Activated CD4-positive, alpha-beta T cell treated with anti-CD3 and anti-CD28 coated beads for 36 hours (primary cell): ENCODE results near the gene WNT5B. TPM values are rescaled to one million over a fixed set of nuclear protein-coding genes. Genes with fewer than 3 reads are reported as not detected.

Experiments
- ATAC-seq: fragments of 200-7000 bp; cut with Tn5 transposase; one replicate; pipeline ENCODE4 v1.10.0; 2021; ENCODE audit warnings: mild to moderate bottlenecking, moderate library complexity
- CTCF ChIA-PET: fragments of 350-600 bp; sonication (Branson Sonifier 250); formaldehyde crosslinking; loops from one replicate; lab custom pipeline; 2021; ENCODE audit warnings: antibody characterized with exemption; lab: Charles Lee
- POLR2A ChIA-PET: fragments of 350-600 bp; sonication (Branson Sonifier 250); formaldehyde crosslinking; loops from one replicate; lab custom pipeline; 2021; ENCODE audit warnings: antibody characterized with exemption, inconsistent platforms; lab: Charles Lee
- DNase-seq: peaks from one replicate; pipeline ENCODE4 v3.0.0-alpha.2; 2020
- H3K27ac Mint-ChIP-seq: one replicate; pipeline ENCODE4 v1.8.0; 2021; ENCODE audit warnings: mixed read lengths
- H3K27me3 Mint-ChIP-seq: one replicate; pipeline ENCODE4 v1.8.0; 2021; ENCODE audit warnings: mixed read lengths
- H3K36me3 Mint-ChIP-seq: one replicate; pipeline ENCODE4 v1.8.0; 2021; ENCODE audit warnings: low read depth, mixed read lengths
- H3K4me1 Mint-ChIP-seq: one replicate; pipeline ENCODE4 v1.8.0; 2021; ENCODE audit warnings: mixed read lengths
- H3K4me3 Mint-ChIP-seq: one replicate; pipeline ENCODE4 v1.8.0; 2021; ENCODE audit warnings: mild to moderate bottlenecking, moderate library complexity, mixed read lengths
- H3K9me3 Mint-ChIP-seq: one replicate; pipeline ENCODE4 v1.8.0; 2021; ENCODE audit warnings: low read depth, mixed read lengths
- intact Hi-C, 2 experiments: fragments of 100-400 bp; cut with DNase I in 1 of 2; cut with micrococcal nuclease in 1 of 2; formaldehyde crosslinking; loops; one replicate each; pipeline versions ENCODE4 v1.14.2 to v1.15.1; 2022 to 2024; cut with DNase I, micrococcal nuclease
- total RNA-seq, 2 experiments: library from RNA; stranded (reverse); gene quantifications; one replicate each; pipeline ENCODE4 v1.2.3, GENCODE V29; 2021

The WNT5B gene
- total RNA-seq, 2 experiments from 2014 or later, result not detected

GRCh38 chr12:1650978-1651361 is 21.9 kb downstream of the WNT5B start:
- Mint-ChIP-seq H3K36me3 (no peaks in the 10 kb centered on the region), H3K4me1 (no peaks in the 10 kb centered on the region), H3K9me3 (no peaks in the 10 kb centered on the region), H3K4me3 (no peak overlapping the region), H3K27me3 (peaks cover 9% of the 10 kb centered on the region), H3K27ac (no peak overlapping the region)
- ChIA-PET POLR2A (no interaction called here), CTCF (interaction anchor here (1.0 to 14.0 kb wide), 7 partner anchors 12 to 289 kb away, joined by 3 to 246 read pairs (median 5); no protein-coding TSS in a partner anchor)
- intact Hi-C loops, result no loop called here
- ATAC-seq (no peak), DNase-seq (no peak)

GRCh38 chr12:1651946-1652345 is 22.9 kb downstream of the WNT5B start:
- no peak overlapping the region for H3K4me3 Mint-ChIP-seq
- ChIA-PET CTCF (interaction anchor here (0.7 to 14.0 kb wide), 11 partner anchors 17 to 288 kb away, joined by 3 to 246 read pairs (median 6); no protein-coding TSS in a partner anchor), POLR2A (no interaction called here)
- intact Hi-C loops, result loop anchor here in 1 of 2 experiments (2.0 kb wide), 1 partner anchor 289 kb away; no protein-coding TSS in a partner anchor
- H3K9me3 Mint-ChIP-seq, result no peaks in the 10 kb centered on the region
- DNase-seq (no peak), ATAC-seq (no peak)
- H3K27ac Mint-ChIP-seq, result no peak overlapping the region
- no peaks in the 10 kb centered on the region for H3K4me1 Mint-ChIP-seq
- no peaks in the 10 kb centered on the region for H3K36me3 Mint-ChIP-seq
- peaks cover 9% of the 10 kb centered on the region for H3K27me3 Mint-ChIP-seq

DNA sequence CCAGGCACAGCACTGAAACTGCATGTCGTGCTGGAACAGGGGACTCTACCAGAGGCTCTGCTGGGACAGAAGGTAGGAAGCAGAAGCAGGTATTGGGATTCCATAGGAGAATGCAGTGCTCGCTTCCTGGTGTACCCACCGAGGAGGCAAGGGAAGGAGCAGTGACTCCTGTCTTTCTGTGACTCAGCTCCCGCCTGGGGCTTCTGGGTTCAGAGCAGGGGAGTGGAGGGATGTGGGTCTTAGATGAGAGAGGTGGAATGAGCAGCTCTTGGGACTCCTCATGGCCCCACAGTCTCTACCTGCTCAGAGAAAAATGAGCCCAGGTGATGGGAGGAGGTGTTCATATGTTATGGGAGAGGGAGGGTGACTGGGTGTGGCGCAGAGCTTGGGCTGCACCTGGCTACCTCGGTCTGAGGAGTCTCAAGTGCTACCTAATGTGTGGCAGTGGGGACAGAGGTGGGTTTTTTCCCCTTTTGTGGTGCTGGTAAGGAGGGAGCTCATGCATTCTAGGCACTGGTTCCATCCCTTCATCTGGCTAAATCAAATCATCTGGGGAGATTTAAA is 26.3 kb downstream of the WNT5B start:
- ChIA-PET POLR2A (no interaction called here), CTCF (interaction anchor here (0.5 to 14.0 kb wide), 8 partner anchors 21 to 539 kb away, joined by 3 to 246 read pairs (median 3); no protein-coding TSS in a partner anchor)
- H3K36me3 Mint-ChIP-seq, result no peaks in the 10 kb centered on the region
- H3K4me1 Mint-ChIP-seq, result peaks cover 2% of the 10 kb centered on the region
- H3K9me3 Mint-ChIP-seq, result no peaks in the 10 kb centered on the region
- no peak for DNase-seq
- intact Hi-C loops, result no loop called here
- no peak overlapping the region for H3K27ac Mint-ChIP-seq
- peaks cover 2% of the 10 kb centered on the region for H3K27me3 Mint-ChIP-seq
- H3K4me3 Mint-ChIP-seq, result no peak overlapping the region
- ATAC-seq, result no peak

GRCh38 chr12:1656902-1657301 is 27.9 kb downstream of the WNT5B start:
- intact Hi-C loops, result no loop called here
- H3K27ac Mint-ChIP-seq, result no peak overlapping the region
- POLR2A ChIA-PET, result interaction anchor here (0.6 to 1.0 kb wide), 2 partner anchors 21 to 544 kb away, joined by 5 read pairs; no protein-coding TSS in a partner anchor
- no peak overlapping the region for H3K4me3 Mint-ChIP-seq
- no peaks in the 10 kb centered on the region for H3K9me3 Mint-ChIP-seq
- DNase-seq (no peak), ATAC-seq (no peak)
- H3K27me3 Mint-ChIP-seq, result peaks cover 2% of the 10 kb centered on the region
- H3K36me3 Mint-ChIP-seq, result no peaks in the 10 kb centered on the region
- CTCF ChIA-PET, result interaction anchor here (1.0 to 5.8 kb wide), 4 partner anchors 13 to 283 kb away, joined by 3 to 47 read pairs (median 7); no protein-coding TSS in a partner anchor
- H3K4me1 Mint-ChIP-seq, result peaks cover 10% of the 10 kb centered on the region

- POLR2A ChIA-PET, result interaction anchor here (0.6 kb wide), 2 partner anchors 56 to 544 kb away, joined by 5 to 7 read pairs; no protein-coding TSS in a partner anchor
- intact Hi-C loops, result no loop called here
- no peak overlapping the region for H3K4me3 Mint-ChIP-seq
These were observed 28.7 kb downstream of the WNT5B start for GRCh38 chr12:1657688-1658087.

GRCh38 chr12:1660304-1661187 is 31.5 kb downstream of the WNT5B start:
- Mint-ChIP-seq H3K27ac (peak overlapping the region; percentile 34), H3K4me3 (no peak overlapping the region), H3K36me3 (no peaks in the 10 kb centered on the region), H3K27me3 (no peaks in the 10 kb centered on the region), H3K4me1 (peaks cover 28% of the 10 kb centered on the region), H3K9me3 (no peaks in the 10 kb centered on the region)
- ChIA-PET POLR2A (interaction anchor here (0.7 kb wide), 1 partner anchor 12 kb away, joined by 8 read pairs; no protein-coding TSS in a partner anchor), CTCF (interaction anchor here (0.6 to 5.8 kb wide), 11 partner anchors 26 to 401 kb away, joined by 3 to 47 read pairs (median 3); no protein-coding TSS in a partner anchor)
- ATAC-seq (peak; percentile 17), DNase-seq (peak; percentile 74)
- intact Hi-C loops, result loop anchor here in 1 of 2 experiments (1.0 to 2.0 kb wide), 3 partner anchors 30 to 280 kb away; no protein-coding TSS in a partner anchor

More at GRCh38 chr12:1657688-1658087, 28.7 kb downstream of the WNT5B start:
- no peaks in the 10 kb centered on the region for H3K9me3 Mint-ChIP-seq
- CTCF ChIA-PET, result interaction anchor here (2.3 to 5.8 kb wide), 2 partner anchors 133 to 282 kb away, joined by 11 to 47 read pairs; no protein-coding TSS in a partner anchor
- no peak overlapping the region for H3K27ac Mint-ChIP-seq
- no peaks in the 10 kb centered on the region for H3K36me3 Mint-ChIP-seq
- H3K27me3 Mint-ChIP-seq, result peaks cover 1% of the 10 kb centered on the region
- ATAC-seq, result no peak
- no peak for DNase-seq
- peaks cover 12% of the 10 kb centered on the region for H3K4me1 Mint-ChIP-seq

GRCh38 chr12:1661553-1662335 is 32.7 kb downstream of the WNT5B start:
- no peaks in the 10 kb centered on the region for H3K9me3 Mint-ChIP-seq
- no peaks in the 10 kb centered on the region for H3K27me3 Mint-ChIP-seq
- peaks cover 36% of the 10 kb centered on the region for H3K4me1 Mint-ChIP-seq
- peak overlapping the region; percentile 76 for H3K27ac Mint-ChIP-seq
- intact Hi-C loops, result loop anchor here in 1 of 2 experiments (1.0 to 2.0 kb wide), 3 partner anchors 29 to 279 kb away; no protein-coding TSS in a partner anchor
- H3K4me3 Mint-ChIP-seq, result peak overlapping the region; percentile 73
- no peaks in the 10 kb centered on the region for H3K36me3 Mint-ChIP-seq
- ATAC-seq, result peak; percentile 94
- peak; percentile 93 for DNase-seq
- ChIA-PET POLR2A (interaction anchor here (0.6 to 0.8 kb wide), 3 partner anchors 8 to 129 kb away, joined by 3 to 4 read pairs (median 4); partner anchors contain the start of gene ADIPOR2), CTCF (interaction anchor here (0.5 to 5.8 kb wide), 6 partner anchors 9 to 213 kb away, joined by 3 to 47 read pairs (median 3); no protein-coding TSS in a partner anchor)

- Mint-ChIP-seq H3K36me3 (no peaks in the 10 kb centered on the region), H3K27me3 (no peaks in the 10 kb centered on the region), H3K4me3 (peak overlapping the region; percentile 69), H3K9me3 (no peaks in the 10 kb centered on the region), H3K4me1 (peaks cover 43% of the 10 kb centered on the region), H3K27ac (peak overlapping the region; percentile 81)
- DNase-seq (peak; percentile 45), ATAC-seq (no peak)
- CTCF ChIA-PET, result no interaction called here
- intact Hi-C loops, result no loop called here
- POLR2A ChIA-PET, result no interaction called here
These were observed 33.9 kb downstream of the WNT5B start for GRCh38 chr12:1662761-1663439.

- intact Hi-C loops, result no loop called here
- ATAC-seq, result no peak
- H3K27ac Mint-ChIP-seq, result peak overlapping the region; percentile 81
- CTCF ChIA-PET, result interaction anchor here (0.5 kb wide), 1 partner anchor 56 kb away, joined by 3 read pairs; no protein-coding TSS in a partner anchor
- peaks cover 48% of the 10 kb centered on the region for H3K4me1 Mint-ChIP-seq
- POLR2A ChIA-PET, result no interaction called here
- peak overlapping the region; percentile 69 for H3K4me3 Mint-ChIP-seq
- DNase-seq, result no peak
- H3K27me3 Mint-ChIP-seq, result no peaks in the 10 kb centered on the region
- no peaks in the 10 kb centered on the region for H3K36me3 Mint-ChIP-seq
- H3K9me3 Mint-ChIP-seq, result no peaks in the 10 kb centered on the region
These were observed 34.6 kb downstream of the WNT5B start for GRCh38 chr12:1663440-1664132.
